Measurements from ENCODE around the gene TXNDC16.
A peak's percentile ranks its signal among the peaks of the same experiment; 100 is the strongest.

DNA sequence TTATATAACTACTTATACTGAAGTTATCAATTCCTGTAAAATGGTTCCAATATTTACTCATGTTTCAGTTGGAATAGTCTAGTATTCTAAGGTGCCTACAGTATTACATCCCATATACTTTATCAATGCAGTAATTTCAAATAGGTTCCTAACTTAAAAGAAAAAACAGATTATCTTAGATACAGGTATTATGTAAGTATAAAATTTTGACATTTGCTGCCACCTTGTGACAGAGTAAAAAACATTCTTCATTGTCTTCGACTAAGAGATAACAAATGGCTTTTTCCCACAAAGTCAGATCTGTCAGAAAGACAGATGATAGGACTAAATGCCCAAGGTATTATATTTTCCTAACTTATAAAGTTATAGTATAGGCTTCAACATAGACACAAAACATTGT lies 78.7 kb downstream of the TXNDC16 start:
- peak; percentile 65 for TF ChIP-seq CTCF (IDR thresholded peaks at IDR 0.05; ENCODE audit: low read depth, low read length)
- TF ChIP-seq EZH2phosphoT487 (IDR thresholded peaks at IDR 0.05; ENCODE audit: low read depth) = no peak

All from OCI-LY3 (cell line).